ENCODE data around the gene FERMT1. TPM values are rescaled to one million over a fixed set of nuclear protein-coding genes. Genes with fewer than 3 reads are reported as not detected.

FERMT1 gene
- total RNA-seq, 4 donors from 2014 or later, result 0.16 to 0.51 (median 0.22) TPM; not detected in 1

- no peak for TF ChIP-seq CTCF (IDR thresholded peaks at IDR 0.05; ENCODE audit: low read depth)
These were observed 6.1 kb downstream of the FERMT1 start for GRCh38 chr20:6116758-6117157.

GRCh38 chr20:6115221-6115895, 7.5 kb downstream of the FERMT1 start:
- TF ChIP-seq CTCF (IDR thresholded peaks at IDR 0.05; ENCODE audit: low read depth), result no peak

- TF ChIP-seq CTCF (IDR thresholded peaks at IDR 0.05; ENCODE audit: low read depth), result no peak
These were observed 8.1 kb downstream of the FERMT1 start for GRCh38 chr20:6114696-6115095.

- TF ChIP-seq CTCF (IDR thresholded peaks at IDR 0.05; ENCODE audit: low read depth), result no peak
These were observed 8.9 kb downstream of the FERMT1 start for GRCh38 chr20:6113951-6114350.

- TF ChIP-seq CTCF (IDR thresholded peaks at IDR 0.05; ENCODE audit: low read depth), result no peak
These were observed 14.5 kb downstream of the FERMT1 start for GRCh38 chr20:6108330-6108729.

- no peak for TF ChIP-seq CTCF (IDR thresholded peaks at IDR 0.05; ENCODE audit: low read depth)
These were observed 18.2 kb downstream of the FERMT1 start for GRCh38 chr20:6104493-6105188.

- TF ChIP-seq CTCF (IDR thresholded peaks at IDR 0.05; ENCODE audit: low read depth), result no peak
These were observed 19.5 kb downstream of the FERMT1 start for GRCh38 chr20:6103301-6103700.

All from subcutaneous adipose tissue (tissue), 4 donors.